Measurements from ENCODE around the gene SLC25A11.
"Not testable (repeated sequence)": the region's sequence is repeated elsewhere in the genome, so short reads cannot be mapped to it uniquely, and the experiment has no call there.

Gene SLC25A11

GRCh38 chr17:4908711-4909496 lies 30.9 kb downstream of the SLC25A11 start:
- peak; percentile 51 for DNase-seq

GRCh38 chr17:4908301-4908700 lies 31.5 kb downstream of the SLC25A11 start:
- DNase-seq, result no peak

GRCh38 chr17:4906642-4907041 lies 33.2 kb downstream of the SLC25A11 start:
- not testable (repeated sequence) for DNase-seq

GRCh38 chr17:4903051-4903818 lies 36.6 kb downstream of the SLC25A11 start, which contains the start of gene CHRNE:
TSS of gene CHRNE (minus strand) at chr17:4903098. CDS start at chr17:4903063, 35 bp downstream.
- peak; percentile 85 for DNase-seq

DNA sequence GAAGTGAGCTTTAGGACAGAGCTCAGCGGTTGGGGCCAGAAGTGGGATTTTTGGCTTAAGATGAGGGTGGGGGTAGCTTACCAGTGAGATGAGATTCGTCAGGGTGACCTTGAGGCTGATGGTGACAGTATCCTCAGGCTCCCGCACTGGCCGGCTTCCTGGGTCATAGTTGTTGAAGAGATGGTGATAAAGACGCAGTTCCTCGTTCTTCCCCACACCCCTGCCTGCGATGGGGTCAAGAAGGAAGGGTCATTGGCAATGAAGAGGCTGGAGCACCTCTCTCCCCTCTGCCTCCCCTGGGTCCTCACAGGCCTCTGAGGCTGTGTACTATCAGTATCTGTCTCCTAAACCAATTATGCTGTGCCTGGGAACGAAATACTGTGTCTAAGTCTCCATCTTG lies 37.3 kb downstream of the SLC25A11 start:
- no peak for DNase-seq

- DNase-seq, result no peak
These were observed 38.0 kb downstream of the SLC25A11 start for GRCh38 chr17:4901648-4902344.

GRCh38 chr17:4901108-4901647 lies 38.7 kb downstream of the SLC25A11 start:
- no peak for DNase-seq

DNA sequence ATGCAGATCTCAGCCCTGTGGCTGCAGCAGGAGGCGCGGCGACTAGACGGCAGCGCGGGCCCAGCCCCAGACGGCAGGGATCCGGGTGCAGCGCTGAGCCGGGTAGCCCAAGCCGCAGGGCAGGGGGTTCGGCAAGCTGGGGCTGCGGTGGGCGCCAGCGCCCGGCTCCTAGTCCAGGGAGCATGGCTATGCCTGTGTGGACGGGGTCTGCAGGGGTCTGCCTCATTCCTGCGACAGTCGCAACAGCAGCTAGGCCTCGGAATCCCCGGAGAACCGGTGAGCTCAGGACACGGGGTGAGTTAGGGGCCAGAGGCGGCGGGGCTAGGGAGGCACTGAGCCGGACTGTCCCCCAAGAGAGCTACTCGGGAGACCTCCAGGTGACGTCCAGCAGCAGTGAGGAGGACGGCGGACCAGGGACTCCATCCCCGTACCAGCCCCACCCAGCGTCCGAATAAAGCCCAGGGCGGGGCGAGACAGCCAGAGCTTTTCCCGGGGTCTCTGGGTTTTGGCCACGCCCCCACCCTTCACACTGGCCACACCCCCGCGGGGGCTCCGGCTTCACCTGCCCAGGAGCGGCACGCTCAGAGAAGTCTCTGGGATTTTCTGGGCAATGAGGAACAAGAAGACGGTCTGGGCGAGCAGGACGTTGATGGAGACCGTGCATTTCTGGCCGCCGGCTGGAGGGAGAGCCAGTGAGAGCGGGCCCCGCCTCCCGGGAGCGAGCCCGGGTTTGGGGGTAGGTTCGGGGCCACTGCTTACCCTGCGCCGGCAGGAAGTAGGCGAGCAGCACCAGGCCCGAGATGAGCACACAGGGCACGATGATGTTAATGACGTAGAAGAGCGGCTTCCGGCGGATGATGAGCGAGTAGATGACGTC lies 39.4 kb downstream of the SLC25A11 start:
- no peak for DNase-seq

- no peak for DNase-seq
These were observed 40.3 kb downstream of the SLC25A11 start, which contains the start of gene C17orf107 for GRCh38 chr17:4899341-4900230. TSS of gene C17orf107 (plus strand) at chr17:4899536. CDS start at chr17:4899763, 227 bp downstream.

DNA sequence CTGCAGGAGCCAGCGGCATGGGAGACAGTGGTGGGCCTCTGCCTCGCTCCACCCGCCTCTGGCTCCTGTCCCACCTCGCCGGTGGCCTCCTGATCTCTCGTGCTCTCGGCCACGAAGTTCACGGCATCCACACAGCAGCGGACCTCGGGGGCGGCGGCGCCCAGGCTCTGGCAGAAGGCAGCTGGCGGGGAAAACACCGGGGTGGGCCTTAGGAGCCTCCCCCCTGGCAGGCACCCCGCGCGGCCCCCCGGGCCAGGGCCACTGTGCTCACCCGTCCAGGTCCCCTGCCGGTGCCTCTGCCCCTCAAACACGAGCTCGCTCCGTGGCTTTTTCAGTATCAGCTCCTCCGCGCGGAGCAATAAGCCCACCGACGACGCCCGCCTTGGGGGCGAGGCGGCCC lies 40.9 kb downstream of the SLC25A11 start:
- no peak for DNase-seq

DNA sequence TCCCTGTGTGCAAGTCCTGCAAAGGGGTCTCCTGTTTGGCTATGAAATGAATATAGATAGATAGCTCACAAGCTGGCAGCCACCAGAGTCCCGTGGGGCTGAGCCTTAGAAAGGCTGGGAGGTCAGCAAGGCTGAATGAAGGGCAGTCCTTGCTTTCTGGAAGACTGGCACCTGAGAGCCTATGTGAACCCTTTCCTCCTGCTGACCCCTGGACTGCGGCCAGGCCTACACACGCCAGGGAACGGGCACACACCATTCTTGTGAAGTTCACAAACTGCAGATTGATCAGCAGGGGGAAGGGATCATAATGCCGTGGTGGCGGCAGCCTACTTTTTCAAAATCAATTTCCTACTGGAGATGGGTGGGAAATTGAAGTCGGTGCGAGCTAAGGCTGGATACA lies 41.5 kb downstream of the SLC25A11 start:
- no peak for DNase-seq

DNA sequence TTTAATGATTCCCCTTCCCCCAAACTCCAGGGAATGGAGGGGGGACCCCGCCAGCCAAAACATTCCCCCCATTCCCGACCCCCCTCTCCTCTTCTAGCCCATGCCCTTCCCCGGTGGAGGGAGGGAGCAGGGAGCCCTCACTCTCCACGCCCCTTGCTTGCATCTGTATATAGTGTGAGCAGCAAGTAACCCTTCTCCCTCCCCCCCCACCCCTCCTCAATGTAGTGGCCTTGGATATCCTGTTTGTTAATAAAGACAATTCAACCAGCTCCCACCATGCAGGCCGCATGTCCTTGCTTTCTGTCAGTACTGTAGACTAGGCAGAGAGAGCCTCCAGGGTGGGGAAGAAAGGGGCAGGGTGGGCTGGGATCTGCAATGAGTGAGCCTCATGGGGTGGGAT lies 42.1 kb downstream of the SLC25A11 start:
- DNase-seq, result no peak

DNA sequence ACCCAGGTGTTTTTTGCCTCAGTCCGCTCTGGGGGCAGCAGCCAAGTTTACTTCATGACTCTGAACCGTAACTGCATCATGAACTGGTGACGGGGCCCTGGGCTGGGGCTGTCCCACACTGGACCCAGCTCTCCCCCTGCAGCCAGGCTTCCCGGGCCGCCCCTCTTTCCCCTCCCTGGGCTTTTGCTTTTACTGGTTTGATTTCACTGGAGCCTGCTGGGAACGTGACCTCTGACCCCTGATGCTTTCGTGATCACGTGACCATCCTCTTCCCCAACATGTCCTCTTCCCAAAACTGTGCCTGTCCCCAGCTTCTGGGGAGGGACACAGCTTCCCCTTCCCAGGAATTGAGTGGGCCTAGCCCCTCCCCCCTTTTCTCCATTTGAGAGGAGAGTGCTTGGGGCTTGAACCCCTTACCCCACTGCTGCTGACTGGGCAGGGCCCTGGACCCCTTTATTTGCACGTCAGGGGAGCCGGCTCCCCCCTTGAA lies 42.6 kb downstream of the SLC25A11 start:
- no peak for DNase-seq

- no peak for DNase-seq
These were observed 43.3 kb downstream of the SLC25A11 start for GRCh38 chr17:4896332-4897197.

DNA sequence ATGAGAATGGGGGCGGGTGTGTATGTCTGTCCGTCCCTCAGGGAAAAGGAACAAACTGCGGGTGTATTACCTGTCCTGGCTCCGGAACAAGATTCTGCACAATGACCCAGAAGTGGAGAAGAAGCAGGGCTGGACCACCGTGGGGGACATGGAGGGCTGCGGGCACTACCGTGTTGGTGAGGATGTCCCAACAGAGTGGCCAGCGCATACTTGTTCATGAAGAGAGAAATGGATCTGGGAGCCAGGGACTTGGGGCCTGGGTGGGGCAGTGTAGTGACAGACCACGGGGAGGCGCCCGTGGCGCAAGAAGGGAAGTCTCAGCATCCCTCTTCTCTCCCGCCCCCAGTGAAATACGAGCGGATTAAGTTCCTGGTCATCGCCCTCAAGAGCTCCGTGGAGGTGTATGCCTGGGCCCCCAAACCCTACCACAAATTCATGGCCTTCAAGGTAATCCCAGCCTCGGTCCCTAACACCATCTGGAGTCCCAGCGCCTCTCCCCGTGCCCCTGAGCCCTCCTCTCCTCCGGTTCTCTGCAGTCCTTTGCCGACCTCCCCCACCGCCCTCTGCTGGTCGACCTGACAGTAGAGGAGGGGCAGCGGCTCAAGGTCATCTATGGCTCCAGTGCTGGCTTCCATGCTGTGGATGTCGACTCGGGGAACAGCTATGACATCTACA lies 44.1 kb downstream of the SLC25A11 start:
- no peak for DNase-seq

DNA sequence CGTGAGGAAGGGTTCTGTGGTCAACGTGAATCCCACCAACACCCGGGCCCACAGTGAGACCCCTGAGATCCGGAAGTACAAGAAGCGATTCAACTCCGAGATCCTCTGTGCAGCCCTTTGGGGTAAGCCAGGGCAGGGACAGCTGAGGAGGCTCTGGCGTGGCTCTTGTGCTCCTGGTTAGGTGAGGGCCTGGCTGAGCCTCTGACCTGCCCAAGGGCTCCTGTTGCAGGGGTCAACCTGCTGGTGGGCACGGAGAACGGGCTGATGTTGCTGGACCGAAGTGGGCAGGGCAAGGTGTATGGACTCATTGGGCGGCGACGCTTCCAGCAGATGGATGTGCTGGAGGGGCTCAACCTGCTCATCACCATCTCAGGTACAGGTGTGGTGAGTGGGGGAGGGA lies 44.7 kb downstream of the SLC25A11 start:
- no peak for DNase-seq

- DNase-seq, result peak; percentile 62
These were observed 45.9 kb downstream of the SLC25A11 start for GRCh38 chr17:4893721-4894560.

GRCh38 chr17:4893272-4893671 lies 46.6 kb downstream of the SLC25A11 start:
- DNase-seq, result no peak
